ENCODE measurements around the gene KCNE1.
A peak's percentile ranks its signal among the peaks of the same experiment; 100 is the strongest.

GRCh38 chr21:34545079-34545884, 33.3 kb upstream of the KCNE1 start:
- TF ChIP-seq ZNF24 (IDR thresholded peaks at IDR 0.05) (peak; percentile 51; the same call in 1 of the 2 replicates), PAX5 (IDR thresholded peaks at IDR 0.05; ENCODE audit: borderline replicate concordance, low read depth, low read length) (peak; percentile 67; the same call in 1 of the 2 replicates), POLR2AphosphoS5 (IDR thresholded peaks at IDR 0.05; ENCODE audit: low read length) (peak; percentile 77), CTCF (IDR thresholded peaks at IDR 0.05 in 2 of 3, conservative IDR thresholded peaks at IDR 0.05 in 1 of 3; ENCODE audit: control insufficient read depth in 2 of 3, extremely low read depth in 1 of 3, insufficient read depth in 1 of 3, low read depth in 3 of 3, low read length in 3 of 3) (no peak), EZH2 (IDR thresholded peaks at IDR 0.05; ENCODE audit: borderline replicate concordance, control insufficient read depth, low read depth, low read length) (no peak), ATF2 (IDR thresholded peaks at IDR 0.05; ENCODE audit: low read length) (peak; percentile 94), IKZF1 (conservative IDR thresholded peaks at IDR 0.05) (peak; percentile 83)

Data from GM12878 (cell line).